GM12865 (cell line): ENCODE measurements around the gene GCNA.
"Not testable (repeated sequence)": the region's sequence is repeated elsewhere in the genome, so short reads cannot be mapped to it uniquely, and the experiment has no call there.

Experiments used
- DNase-seq: peaks from one replicate; pipeline ENCODE4 v3.0.0; 2010; ENCODE audit warnings: low read depth
- H3K4me3 ChIP-seq: 2 replicates; pipeline ENCODE4 v1.5.1; 2011; ENCODE audit warnings: mild to moderate bottlenecking, low read depth, low read length, control low read depth
- TF ChIP-seq, protein P1 (sequence below): IDR thresholded peaks from 2 replicates; pipeline ENCODE4 v1.5.1; 2011; ENCODE audit warnings: low read length, control low read depth, low read depth, inconsistent platforms; ENCODE audit not compliant: insufficient read depth; ENCODE audit errors: missing control alignments

Gene GCNA

DNA sequence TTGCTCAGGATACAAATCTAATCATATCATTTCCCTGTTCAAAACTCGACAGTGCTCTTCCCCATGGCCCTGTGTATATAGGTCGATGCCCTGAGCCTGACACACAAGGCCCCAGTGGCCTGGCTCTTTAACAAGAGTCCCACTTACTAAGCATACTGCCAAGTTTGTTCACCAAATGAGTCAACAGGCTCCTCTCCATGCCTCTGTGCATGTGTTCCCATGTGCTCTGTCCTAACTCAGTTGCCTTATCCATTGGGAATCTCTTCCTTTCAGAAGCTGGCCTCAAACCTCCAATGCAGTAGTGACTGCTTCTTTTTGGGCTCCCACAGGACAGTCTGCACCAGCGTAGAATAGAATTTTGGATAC lies 59.0 kb downstream of the GCNA start:
- TF ChIP-seq, protein P1, sequence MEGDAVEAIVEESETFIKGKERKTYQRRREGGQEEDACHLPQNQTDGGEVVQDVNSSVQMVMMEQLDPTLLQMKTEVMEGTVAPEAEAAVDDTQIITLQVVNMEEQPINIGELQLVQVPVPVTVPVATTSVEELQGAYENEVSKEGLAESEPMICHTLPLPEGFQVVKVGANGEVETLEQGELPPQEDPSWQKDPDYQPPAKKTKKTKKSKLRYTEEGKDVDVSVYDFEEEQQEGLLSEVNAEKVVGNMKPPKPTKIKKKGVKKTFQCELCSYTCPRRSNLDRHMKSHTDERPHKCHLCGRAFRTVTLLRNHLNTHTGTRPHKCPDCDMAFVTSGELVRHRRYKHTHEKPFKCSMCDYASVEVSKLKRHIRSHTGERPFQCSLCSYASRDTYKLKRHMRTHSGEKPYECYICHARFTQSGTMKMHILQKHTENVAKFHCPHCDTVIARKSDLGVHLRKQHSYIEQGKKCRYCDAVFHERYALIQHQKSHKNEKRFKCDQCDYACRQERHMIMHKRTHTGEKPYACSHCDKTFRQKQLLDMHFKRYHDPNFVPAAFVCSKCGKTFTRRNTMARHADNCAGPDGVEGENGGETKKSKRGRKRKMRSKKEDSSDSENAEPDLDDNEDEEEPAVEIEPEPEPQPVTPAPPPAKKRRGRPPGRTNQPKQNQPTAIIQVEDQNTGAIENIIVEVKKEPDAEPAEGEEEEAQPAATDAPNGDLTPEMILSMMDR = no peak
- no peak for DNase-seq
- no peak overlapping the region for H3K4me3 ChIP-seq

GRCh38 chrX:71637848-71638247 lies 59.6 kb downstream of the GCNA start:
- H3K4me3 ChIP-seq = peak overlapping the region; percentile 39
- TF ChIP-seq, protein P1 = no peak
- peak; percentile 58 for DNase-seq

GRCh38 chrX:71638409-71638808 lies 60.2 kb downstream of the GCNA start:
- TF ChIP-seq, protein P1 = no peak

GRCh38 chrX:71640002-71640401 lies 61.8 kb downstream of the GCNA start:
- no peak for DNase-seq
- TF ChIP-seq, protein P1 = no peak
- no peak overlapping the region for H3K4me3 ChIP-seq

More at GRCh38 chrX:71638409-71638808, 60.2 kb downstream of the GCNA start:
- H3K4me3 ChIP-seq = peak overlapping the region; percentile 39; the same call in 1 of the 2 replicates
- DNase-seq = no peak

- DNase-seq, H3K4me3 ChIP-seq: not testable (repeated sequence)
These were observed 66.2 kb downstream of the GCNA start for GRCh38 chrX:71644406-71644805.

DNA sequence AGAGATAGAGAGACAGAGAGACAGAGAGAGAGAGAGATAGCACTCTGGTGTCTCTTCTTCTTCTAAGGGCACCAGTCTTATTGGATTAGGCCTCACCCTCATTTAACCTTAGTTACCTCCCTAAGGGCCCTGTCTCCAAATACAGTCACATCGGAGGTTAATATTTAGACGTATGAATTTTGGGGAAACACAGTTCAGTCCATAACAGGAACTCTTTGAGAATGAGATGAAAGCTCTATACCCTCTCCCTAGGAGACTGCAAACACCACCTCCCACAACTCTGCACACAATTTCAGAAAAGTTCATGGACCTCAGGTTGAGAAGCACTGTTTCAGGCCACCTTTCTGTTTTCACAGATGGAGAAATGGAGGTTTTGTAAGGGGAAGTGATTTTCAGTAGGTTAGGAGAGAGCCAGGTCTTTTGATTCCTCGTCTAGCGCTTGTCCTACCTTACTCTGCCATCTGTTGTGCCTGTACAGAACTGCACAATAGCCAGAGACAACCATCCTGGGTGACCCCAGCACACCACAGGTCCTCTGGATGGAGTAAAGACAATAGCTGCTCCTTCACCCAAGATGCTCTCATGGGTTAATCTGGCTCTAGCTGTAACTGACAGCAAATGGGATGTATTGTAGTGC lies 72.2 kb downstream of the GCNA start:
- DNase-seq = peak; percentile 71
- TF ChIP-seq, protein P1 = peak; percentile 51

DNA sequence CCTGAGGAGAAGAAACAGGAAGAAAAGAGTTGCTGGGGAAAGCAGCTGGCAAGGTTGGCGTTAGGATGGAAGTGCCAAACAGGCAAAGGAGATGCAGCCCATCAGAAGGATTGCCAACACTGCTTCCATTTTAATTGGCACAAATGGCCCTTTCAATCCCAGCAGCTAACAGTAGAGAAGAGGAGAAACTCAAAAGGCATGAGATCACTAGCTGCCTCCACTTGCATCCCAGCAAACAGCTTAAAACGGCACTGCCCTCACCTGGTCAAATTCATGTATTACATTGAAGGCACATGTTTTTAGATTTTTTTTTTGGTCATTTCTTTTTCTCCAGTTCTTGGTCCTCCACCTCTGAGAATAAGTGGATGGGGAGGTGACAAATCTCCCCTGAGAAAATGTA lies 74.2 kb downstream of the GCNA start:
- H3K4me3 ChIP-seq = no peak overlapping the region
- TF ChIP-seq, protein P1 = peak; percentile 52
- DNase-seq = peak; percentile 71

More for the DNA sequence above, 72.2 kb downstream of the GCNA start:
- no peak overlapping the region for H3K4me3 ChIP-seq
